GM18502 (cell line): ENCODE data around the gene ATG2A.

Source experiments
- ATAC-seq: cut with Tn5 transposase; IDR thresholded peaks from one replicate; pipeline ENCODE4 v1.9.1; 2021; ENCODE audit warnings: mild to moderate bottlenecking; ENCODE audit not compliant: unreplicated experiment, poor library complexity

ATG2A gene

GRCh38 chr11:64916775-64917662 is at the start of gene ATG2A:
TSS of gene ATG2A (minus strand) at chr11:64917209. CDS start at chr11:64917135, 74 bp downstream.
- peak; percentile 93 for ATAC-seq

- ATAC-seq, result no peak
Measured at GRCh38 chr11:64963072-64963631, 46.1 kb upstream of the ATG2A start.

DNA sequence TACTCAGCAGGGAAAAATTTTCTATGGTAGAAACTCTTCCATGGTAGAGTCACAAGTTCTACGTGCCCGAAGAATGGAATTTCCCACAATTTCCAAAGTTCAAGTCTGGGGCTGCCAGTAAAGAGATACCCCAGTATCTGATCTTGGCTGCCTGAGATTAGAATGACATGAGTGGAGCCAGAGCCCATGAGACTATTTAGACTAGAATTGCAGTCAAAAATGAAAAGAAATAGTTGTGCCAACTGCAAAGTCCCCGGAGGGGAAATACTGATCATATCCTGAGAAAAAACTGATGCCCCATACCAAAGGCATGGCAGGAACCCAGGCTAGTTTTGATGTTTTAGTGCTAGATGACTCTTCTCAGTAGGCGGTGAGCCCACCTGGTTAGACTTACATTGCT is 43.7 kb upstream of the ATG2A start:
- no peak for ATAC-seq

- ATAC-seq, result no peak
Measured at GRCh38 chr11:64959498-64959897, 42.5 kb upstream of the ATG2A start.

GRCh38 chr11:64954201-64954600 is 37.2 kb upstream of the ATG2A start:
- ATAC-seq, result no peak

DNA sequence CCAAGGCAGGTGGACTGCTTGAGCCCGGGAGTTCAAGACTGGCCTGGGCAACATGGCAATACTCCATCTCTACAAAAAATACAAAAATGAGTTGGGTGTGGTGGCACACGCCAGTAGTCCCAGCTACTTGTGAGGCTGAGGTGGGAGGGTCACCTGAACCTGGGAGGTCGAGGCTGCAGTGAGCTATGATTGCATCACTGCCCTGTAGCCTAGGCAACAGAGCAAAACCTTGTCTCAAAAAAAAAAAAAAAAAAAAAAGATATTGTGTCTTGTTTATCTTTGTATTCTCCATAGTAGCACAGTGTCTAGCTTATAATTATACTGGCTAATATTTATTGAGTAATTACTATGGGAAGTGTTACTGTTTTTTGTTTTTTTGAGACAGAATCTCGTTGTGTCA is 34.5 kb upstream of the ATG2A start:
- no peak for ATAC-seq

GRCh38 chr11:64947208-64947814 is 30.3 kb upstream of the ATG2A start:
- ATAC-seq, result no peak

DNA sequence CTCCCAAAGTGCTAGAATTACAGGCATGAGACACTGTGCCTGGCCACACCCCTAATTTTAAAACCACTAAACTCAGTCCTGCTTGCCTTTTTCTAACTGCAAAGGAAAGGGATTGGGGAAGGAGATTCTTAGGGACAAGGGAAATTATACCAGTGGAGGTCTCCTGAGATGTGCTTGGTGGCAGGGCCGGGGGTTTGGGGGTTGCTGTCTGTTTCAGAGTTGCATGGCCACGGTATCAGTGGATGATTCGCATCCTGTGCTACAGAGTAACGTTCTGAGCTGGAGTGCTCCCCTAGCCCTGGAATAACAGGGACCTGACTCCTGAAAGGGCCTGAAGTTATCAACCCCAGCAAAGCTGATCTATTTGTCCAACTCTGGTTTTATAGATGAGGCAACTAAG is 19.5 kb upstream of the ATG2A start:
- no peak for ATAC-seq

DNA sequence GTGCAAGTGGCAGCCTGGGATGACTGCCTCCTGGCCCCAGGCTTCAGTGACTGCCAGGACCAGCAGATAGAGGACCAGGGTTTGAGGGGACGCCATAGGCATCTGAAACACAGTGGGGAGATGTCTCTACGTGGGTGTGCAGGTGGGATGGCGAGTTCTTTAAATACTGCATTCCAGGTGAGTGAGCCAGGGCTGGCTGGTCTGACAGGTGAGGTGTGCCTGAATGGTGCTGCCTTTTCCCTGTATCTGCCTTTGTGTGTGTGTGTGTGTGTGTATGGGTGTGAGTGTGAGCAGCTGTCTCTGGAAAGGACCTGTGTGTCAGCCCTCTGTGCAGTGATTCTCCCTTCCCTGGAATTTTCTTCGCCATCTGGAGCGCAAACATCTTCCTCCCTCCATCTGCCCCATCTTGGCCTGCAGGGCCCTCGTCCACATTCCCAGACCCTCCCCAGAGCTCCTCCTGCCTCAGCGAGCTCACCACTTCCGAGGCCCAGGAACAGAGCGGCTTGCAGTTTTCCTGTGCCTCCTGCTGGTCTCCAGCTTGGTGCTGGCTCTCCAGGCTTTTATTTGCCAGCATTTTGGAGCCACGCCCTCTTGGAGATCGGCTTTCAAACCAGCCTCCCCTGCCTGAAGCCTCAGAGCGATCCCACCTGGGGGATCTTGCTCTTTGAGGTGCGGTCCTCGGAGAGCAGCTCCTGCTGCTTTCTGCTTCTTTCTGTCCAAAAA is 18.5 kb upstream of the ATG2A start, which contains the start of gene GPHA2:
Gene GPHA2 (minus strand): TSS at position 535 of the 723 bp plus-strand sequence. CDS start 433 bp downstream, at position 102.
- no peak for ATAC-seq

- no peak for ATAC-seq
Measured at GRCh38 chr11:64934682-64935358, 17.8 kb upstream of the ATG2A start.

DNA sequence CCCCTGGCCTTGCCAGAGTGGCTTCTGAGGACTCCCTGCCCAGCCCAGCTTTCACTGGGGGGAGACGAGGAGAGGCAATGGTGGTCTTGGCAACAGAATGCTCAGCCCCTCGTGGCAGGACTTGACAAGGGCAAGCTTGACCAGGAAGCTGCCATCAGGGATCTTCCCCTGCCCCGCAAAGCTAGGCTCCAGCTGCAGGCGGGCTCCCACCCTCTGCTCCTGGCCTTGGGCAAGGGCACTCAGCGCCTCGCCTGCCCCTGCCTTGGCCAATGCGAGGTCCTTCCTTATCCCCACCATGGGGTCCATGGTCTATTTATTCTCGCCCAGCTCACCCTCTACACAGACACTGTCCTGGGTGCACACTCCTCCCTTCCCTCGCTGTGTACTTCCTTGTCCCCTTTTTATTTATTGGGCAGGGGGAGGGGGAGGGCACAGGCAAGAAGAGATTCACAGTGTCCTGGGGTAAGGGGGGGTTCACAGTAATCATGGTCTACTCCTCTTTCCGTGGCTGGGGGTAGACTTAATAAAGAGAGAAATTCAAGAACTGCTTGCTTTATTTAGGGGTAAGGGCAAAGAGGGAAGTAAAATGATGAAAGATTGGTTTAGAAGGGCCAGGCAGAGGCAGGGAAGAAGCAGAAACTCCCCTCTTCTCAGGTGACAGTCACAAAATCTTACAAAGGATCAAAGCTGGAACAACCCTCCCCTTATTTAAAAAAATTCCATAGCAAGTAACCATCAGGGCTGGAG is 17.1 kb upstream of the ATG2A start:
- no peak for ATAC-seq

GRCh38 chr11:64933213-64933934 is 16.4 kb upstream of the ATG2A start:
- ATAC-seq, result no peak

DNA sequence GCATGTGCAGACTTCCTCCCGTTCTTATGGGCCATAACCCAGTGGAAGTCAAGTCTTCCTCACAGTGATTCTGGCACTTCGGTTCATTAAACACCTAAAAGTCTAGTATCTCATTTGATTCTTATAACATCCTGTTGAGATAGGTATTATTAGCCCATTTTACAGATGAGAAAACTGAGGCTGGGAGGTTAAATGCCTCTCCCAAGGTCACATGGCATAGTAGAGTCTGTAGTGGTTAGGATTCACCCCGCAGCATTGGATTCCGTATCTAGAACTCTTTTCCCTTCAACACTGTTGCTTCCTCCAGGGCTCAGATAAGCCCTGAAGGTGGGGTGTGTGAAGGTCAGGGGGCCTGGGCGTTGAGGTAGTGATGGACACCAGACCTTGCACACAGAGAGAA is 15.3 kb upstream of the ATG2A start:
- no peak for ATAC-seq

- ATAC-seq, result no peak
Measured at GRCh38 chr11:64931290-64931689, 14.3 kb upstream of the ATG2A start.

DNA sequence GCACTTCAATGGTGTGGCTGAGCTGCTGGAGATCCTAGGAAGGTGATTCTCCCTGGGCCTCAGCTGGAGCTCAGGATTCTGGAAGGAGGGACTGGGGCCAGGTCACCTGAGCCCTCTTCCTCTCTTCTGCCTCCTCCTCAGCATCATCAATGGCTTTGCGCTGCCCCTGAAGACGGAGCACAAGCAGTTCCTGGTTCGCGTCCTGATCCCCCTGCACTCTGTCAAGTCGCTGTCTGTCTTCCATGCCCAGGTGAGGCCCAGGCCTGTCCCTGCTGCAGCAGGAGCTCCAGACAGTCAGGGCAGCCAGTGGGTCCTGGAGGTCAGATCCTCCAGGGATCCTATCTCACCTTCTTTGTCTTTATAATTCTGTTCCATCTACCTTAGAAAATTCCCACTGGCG is 13.3 kb upstream of the ATG2A start:
- ATAC-seq, result no peak

DNA sequence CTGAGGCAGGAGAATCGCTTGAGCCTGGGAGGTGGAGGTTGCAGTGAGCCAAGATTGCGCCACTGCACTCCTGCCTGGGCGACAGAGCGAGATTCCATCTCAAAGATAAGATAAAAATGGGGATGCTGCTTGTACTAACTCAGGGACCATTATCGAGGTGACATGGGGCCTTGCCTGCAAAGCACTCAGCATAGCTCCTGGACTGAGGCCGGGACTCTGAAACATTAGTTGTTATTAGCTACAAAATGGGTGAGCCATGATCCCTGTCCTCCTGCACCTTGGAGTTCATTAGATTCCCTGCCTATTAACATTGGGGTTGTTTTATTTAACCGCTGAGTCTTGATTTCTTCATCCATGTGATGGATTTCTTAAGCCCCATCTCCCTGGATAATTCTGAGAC is 12.6 kb upstream of the ATG2A start:
- no peak for ATAC-seq

GRCh38 chr11:64928957-64929356 is 11.9 kb upstream of the ATG2A start:
- no peak for ATAC-seq

DNA sequence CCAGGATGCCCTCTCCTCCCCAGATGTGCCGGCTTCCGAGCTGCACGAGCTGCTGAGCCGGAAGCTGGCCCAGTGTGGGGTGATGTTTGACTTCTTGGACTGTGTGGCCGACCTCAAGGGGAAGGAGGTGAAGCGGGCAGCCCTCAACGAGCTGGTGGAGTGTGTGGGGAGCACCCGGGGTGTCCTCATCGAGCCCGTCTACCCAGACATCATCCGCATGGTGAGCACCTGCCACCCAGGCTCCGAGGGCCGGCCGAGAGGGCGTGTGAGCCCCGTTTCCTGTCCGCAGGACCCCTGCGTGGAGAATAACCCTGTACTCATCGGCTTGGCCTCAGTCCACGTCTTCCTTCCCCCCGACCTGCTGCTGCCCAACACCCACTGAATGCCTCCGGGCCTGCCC is 9.7 kb upstream of the ATG2A start:
- no peak for ATAC-seq
